Right lobe of liver (tissue), 5 donors: ENCODE data around the gene PCDHB6. TPM values are rescaled to one million over a fixed set of nuclear protein-coding genes. Genes with fewer than 3 reads are reported as not detected.

Experiments
- total RNA-seq, 6 experiments: library from RNA; depleted of rRNA in 2 of 6; stranded (reverse); fragments of >200 nt in 2 of 6; fragmentation: NEBNext Ultra II Directional in 3 of 6; extraction: Animal tissue kit (Norgen Biotek cat#: 25700) in 3 of 6; gene quantifications; one replicate each; pipeline versions ENCODE4 v1.1.0 to v1.2.4, GENCODE V29; 2016 to 2023
- donor health status: DM: no; HTN: no; CAD: no.
- donor health status: DM: no; HTN: no; CAD: no.
- donor health status: DM: no; HTN: yes; CAD: no.
- donor health status: DM: no; HTN: yes; CAD: no.

Gene PCDHB6
- total RNA-seq, 6 experiments from 2014 or later = 0.06 to 0.16 (median 0.12) TPM; not detected in 2

Other genes starting within 250 kb of the PCDHB6 start
- under 1 TPM; 0.18 to 0.86 (median 0.35) TPM for gene PCDHAC1, start 223.8 kb upstream of the PCDHB6 start, total RNA-seq
- gene PCDHAC2, start 183.6 kb upstream of the PCDHB6 start, total RNA-seq = 1 to 10 TPM in 3 of 6 experiments, under 1 TPM in 3; 0.68 to 2.2 (median 1.3) TPM
- gene PCDHB1, start 98.7 kb upstream of the PCDHB6 start, total RNA-seq = not detected
- gene PCDHB2, start 55.4 kb upstream of the PCDHB6 start, total RNA-seq = under 1 TPM in 3 of 6 experiments, not detected in 3; 0.11 to 0.19 (median 0.14) TPM
- gene PCDHB3, start 49.6 kb upstream of the PCDHB6 start, total RNA-seq = under 1 TPM in 3 of 6 experiments, not detected in 3; 0.07 to 0.31 (median 0.30) TPM
- under 1 TPM; 0.10 to 0.35 (median 0.20) TPM for gene PCDHB4, start 28.2 kb upstream of the PCDHB6 start, total RNA-seq
- gene PCDHB5, start 14.9 kb upstream of the PCDHB6 start, total RNA-seq = 1 to 10 TPM in 1 of 6 experiments, under 1 TPM in 5; 0.18 to 1.2 (median 0.45) TPM
- gene PCDHB7, start 22.6 kb downstream of the PCDHB6 start, total RNA-seq = under 1 TPM; 0.07 to 0.31 (median 0.13) TPM
- under 1 TPM in 4 of 6 experiments, not detected in 2; 0.12 to 0.49 (median 0.19) TPM for gene PCDHB8, start 27.7 kb downstream of the PCDHB6 start, total RNA-seq
- under 1 TPM; 0.17 to 0.51 (median 0.34) TPM for gene PCDHB16, start 32.3 kb downstream of the PCDHB6 start, total RNA-seq
- under 1 TPM in 5 of 6 experiments, not detected in 1; 0.07 to 0.51 (median 0.21) TPM for gene PCDHB9, start 37.1 kb downstream of the PCDHB6 start, total RNA-seq
- under 1 TPM in 5 of 6 experiments, not detected in 1; 0.09 to 0.23 (median 0.12) TPM for gene PCDHB10, start 42.3 kb downstream of the PCDHB6 start, total RNA-seq
- gene PCDHB11, start 49.6 kb downstream of the PCDHB6 start, total RNA-seq = under 1 TPM in 5 of 6 experiments, not detected in 1; 0.06 to 0.44 (median 0.19) TPM
- gene PCDHB12, start 58.7 kb downstream of the PCDHB6 start, total RNA-seq = 1 to 10 TPM in 1 of 6 experiments, under 1 TPM in 4, not detected in 1; 0.27 to 1.1 (median 0.33) TPM
- gene PCDHB13, start 63.9 kb downstream of the PCDHB6 start, total RNA-seq = under 1 TPM; 0.25 to 1.00 (median 0.49) TPM
- gene PCDHB14, start 73.3 kb downstream of the PCDHB6 start, total RNA-seq = 1 to 10 TPM in 1 of 6 experiments, under 1 TPM in 5; 0.44 to 1.0 (median 0.86) TPM
- under 1 TPM; 0.37 to 0.83 (median 0.63) TPM for gene PCDHB15, start 95.3 kb downstream of the PCDHB6 start, total RNA-seq
- gene SLC25A2, start 154.0 kb downstream of the PCDHB6 start, total RNA-seq = under 1 TPM in 1 of 6 experiments, not detected in 5; 0.31 TPM
- gene TAF7, start 170.7 kb downstream of the PCDHB6 start, total RNA-seq = 10 to 100 TPM; 17.7 to 37.9 (median 22.3) TPM
- gene PCDHGA1, start 180.5 kb downstream of the PCDHB6 start, total RNA-seq = under 1 TPM in 5 of 6 experiments, not detected in 1; 0.04 to 0.18 (median 0.12) TPM
- gene PCDHGA2, start 188.7 kb downstream of the PCDHB6 start, total RNA-seq = under 1 TPM; 0.49 to 0.88 (median 0.57) TPM
- 1 to 10 TPM in 2 of 6 experiments, under 1 TPM in 4; 0.51 to 1.8 (median 0.76) TPM for gene PCDHGA3, start 193.8 kb downstream of the PCDHB6 start, total RNA-seq
- gene PCDHGB1, start 200.0 kb downstream of the PCDHB6 start, total RNA-seq = 1 to 10 TPM in 1 of 6 experiments, under 1 TPM in 5; 0.37 to 1.2 (median 0.52) TPM
- 1 to 10 TPM in 2 of 6 experiments, under 1 TPM in 4; 0.39 to 1.8 (median 0.73) TPM for gene PCDHGA4, start 205.0 kb downstream of the PCDHB6 start, total RNA-seq
- 1 to 10 TPM in 5 of 6 experiments, under 1 TPM in 1; 0.51 to 2.8 (median 1.4) TPM for gene PCDHGB2, start 209.9 kb downstream of the PCDHB6 start, total RNA-seq
- 1 to 10 TPM in 1 of 6 experiments, under 1 TPM in 5; 0.32 to 1.2 (median 0.57) TPM for gene PCDHGA5, start 214.1 kb downstream of the PCDHB6 start, total RNA-seq
- 1 to 10 TPM in 3 of 6 experiments, under 1 TPM in 3; 0.56 to 1.8 (median 1.2) TPM for gene PCDHGB3, start 220.2 kb downstream of the PCDHB6 start, total RNA-seq
- 1 to 10 TPM in 3 of 6 experiments, under 1 TPM in 3; 0.56 to 1.3 (median 0.89) TPM for gene PCDHGA6, start 223.8 kb downstream of the PCDHB6 start, total RNA-seq
- gene PCDHGA7, start 232.7 kb downstream of the PCDHB6 start, total RNA-seq = under 1 TPM; 0.37 to 0.99 (median 0.76) TPM
- 1 to 10 TPM; 1.6 to 5.5 (median 2.4) TPM for gene PCDHGB4, start 237.6 kb downstream of the PCDHB6 start, total RNA-seq
- gene PCDHGA8, start 242.6 kb downstream of the PCDHB6 start, total RNA-seq = under 1 TPM; 0.27 to 0.88 (median 0.50) TPM
- 1 to 10 TPM; 3.0 to 6.8 (median 4.0) TPM for gene PCDHGB5, start 247.9 kb downstream of the PCDHB6 start, total RNA-seq